ENCODE data around the gene TMEM109.

- TF ChIP-seq USF1 (CRISPR knock-in tag; IDR thresholded peaks at IDR 0.05) = no peak
- TF ChIP-seq, protein P1, sequence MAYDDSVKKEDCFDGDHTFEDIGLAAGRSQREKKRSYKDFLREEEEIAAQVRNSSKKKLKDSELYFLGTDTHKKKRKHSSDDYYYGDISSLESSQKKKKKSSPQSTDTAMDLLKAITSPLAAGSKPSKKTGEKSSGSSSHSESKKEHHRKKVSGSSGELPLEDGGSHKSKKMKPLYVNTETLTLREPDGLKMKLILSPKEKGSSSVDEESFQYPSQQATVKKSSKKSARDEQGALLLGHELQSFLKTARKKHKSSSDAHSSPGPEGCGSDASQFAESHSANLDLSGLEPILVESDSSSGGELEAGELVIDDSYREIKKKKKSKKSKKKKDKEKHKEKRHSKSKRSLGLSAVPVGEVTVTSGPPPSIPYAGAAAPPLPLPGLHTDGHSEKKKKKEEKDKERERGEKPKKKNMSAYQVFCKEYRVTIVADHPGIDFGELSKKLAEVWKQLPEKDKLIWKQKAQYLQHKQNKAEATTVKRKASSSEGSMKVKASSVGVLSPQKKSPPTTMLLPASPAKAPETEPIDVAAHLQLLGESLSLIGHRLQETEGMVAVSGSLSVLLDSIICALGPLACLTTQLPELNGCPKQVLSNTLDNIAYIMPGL (CRISPR knock-in tag; IDR thresholded peaks at IDR 0.05) = no peak
- no peak for TF ChIP-seq SP1 (CRISPR knock-in tag; IDR thresholded peaks at IDR 0.05)
- TF ChIP-seq, protein P2, sequence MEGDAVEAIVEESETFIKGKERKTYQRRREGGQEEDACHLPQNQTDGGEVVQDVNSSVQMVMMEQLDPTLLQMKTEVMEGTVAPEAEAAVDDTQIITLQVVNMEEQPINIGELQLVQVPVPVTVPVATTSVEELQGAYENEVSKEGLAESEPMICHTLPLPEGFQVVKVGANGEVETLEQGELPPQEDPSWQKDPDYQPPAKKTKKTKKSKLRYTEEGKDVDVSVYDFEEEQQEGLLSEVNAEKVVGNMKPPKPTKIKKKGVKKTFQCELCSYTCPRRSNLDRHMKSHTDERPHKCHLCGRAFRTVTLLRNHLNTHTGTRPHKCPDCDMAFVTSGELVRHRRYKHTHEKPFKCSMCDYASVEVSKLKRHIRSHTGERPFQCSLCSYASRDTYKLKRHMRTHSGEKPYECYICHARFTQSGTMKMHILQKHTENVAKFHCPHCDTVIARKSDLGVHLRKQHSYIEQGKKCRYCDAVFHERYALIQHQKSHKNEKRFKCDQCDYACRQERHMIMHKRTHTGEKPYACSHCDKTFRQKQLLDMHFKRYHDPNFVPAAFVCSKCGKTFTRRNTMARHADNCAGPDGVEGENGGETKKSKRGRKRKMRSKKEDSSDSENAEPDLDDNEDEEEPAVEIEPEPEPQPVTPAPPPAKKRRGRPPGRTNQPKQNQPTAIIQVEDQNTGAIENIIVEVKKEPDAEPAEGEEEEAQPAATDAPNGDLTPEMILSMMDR (IDR thresholded peaks at IDR 0.05 in 2 of 3, conservative IDR thresholded peaks at IDR 0.05 in 1 of 3; ENCODE audit: insufficient read depth in 2 of 3, low read depth in 1 of 3, low read length in 3 of 3) = no peak
These were observed 45.5 kb downstream of the TMEM109 start for GRCh38 chr11:60959431-60959830.

Data from K562 (cell line).